HepG2 (cell line): Measurements from ENCODE around the gene IL1R1. TPM values are rescaled to one million over a fixed set of nuclear protein-coding genes. Genes with fewer than 3 reads are reported as not detected.

Experiments
- ARNT ChIP-seq: fragments of 450-650 bp; IDR thresholded peaks from 2 replicates; pipeline ENCODE4 v1.6.1; 2017
- CBX2 ChIP-seq, 2 experiments: fragments of 200-600 bp in 1 of 2; sonication (generic); formaldehyde crosslinking in 1 of 2; IDR thresholded peaks; 2 replicates each; pipeline versions ENCODE4 v1.7.0 to v1.8.1; 2018 to 2022; ENCODE audit warnings: low read depth in 2 of 2, low read length in 1 of 2, mild to moderate bottlenecking in 1 of 2, missing genetic modification reagents in 1 of 2
- CHCHD3 ChIP-seq: sonication (generic); formaldehyde crosslinking; IDR thresholded peaks from 2 replicates; pipeline ENCODE4 v1.8.0; 2022; ENCODE audit warnings: mild to moderate bottlenecking, missing genetic modification reagents, moderate library complexity
- ETV6 ChIP-seq: sonication (generic); formaldehyde crosslinking; conservative IDR thresholded peaks from 2 replicates; pipeline ENCODE4 v1.4.0; 2020; ENCODE audit warnings: missing genetic modification reagents
- GATAD1 ChIP-seq: IDR thresholded peaks from 2 replicates; pipeline ENCODE4 v1.6.1; 2016; ENCODE audit warnings: missing genetic modification reagents, missing compliant biosample characterization
- KMT2A ChIP-seq: sonication (generic); formaldehyde crosslinking; IDR thresholded peaks from 2 replicates; pipeline ENCODE4 v1.4.0; 2020; ENCODE audit warnings: missing genetic modification reagents
- MAFF ChIP-seq: IDR thresholded peaks from 2 replicates; pipeline ENCODE4 v1.6.1; 2011; ENCODE audit warnings: low read depth, low read length, improper control_type of control experiment
- MEIS1 ChIP-seq: sonication (generic); formaldehyde crosslinking; IDR thresholded peaks from 2 replicates; pipeline ENCODE4 v1.9.0; 2021; ENCODE audit warnings: mild to moderate bottlenecking, missing genetic modification reagents, moderate library complexity, borderline replicate concordance
- MIER3 ChIP-seq: IDR thresholded peaks from 2 replicates; pipeline ENCODE4 v1.6.1; 2016; ENCODE audit warnings: missing compliant biosample characterization, borderline replicate concordance
- RCOR2 ChIP-seq: IDR thresholded peaks from 2 replicates; pipeline ENCODE4 v1.6.1; 2016; ENCODE audit warnings: missing biosample characterization, missing genetic modification reagents
- SOX13 ChIP-seq, 3 experiments: fragments of 450-650 bp in 1 of 3; sonication (generic) in 1 of 3; formaldehyde crosslinking in 1 of 3; IDR thresholded peaks in 2 of 3; conservative IDR thresholded peaks in 1 of 3; 2 replicates each; pipeline versions ENCODE4 v1.5.0 to v1.6.1; 2016 to 2020; ENCODE audit warnings: antibody characterized with exemption in 1 of 3, mild to moderate bottlenecking in 1 of 3, missing compliant biosample characterization in 1 of 3, missing genetic modification reagents in 1 of 3, moderate library complexity in 1 of 3
- TBX3 ChIP-seq: fragments of 450-650 bp; IDR thresholded peaks from 2 replicates; pipeline ENCODE4 v1.6.1; 2017; ENCODE audit warnings: antibody characterized with exemption, mild to moderate bottlenecking, inconsistent platforms, borderline replicate concordance
- ZNF441 ChIP-seq: sonication (generic); formaldehyde crosslinking; IDR thresholded peaks from 2 replicates; pipeline ENCODE4 v1.7.0; 2021; ENCODE audit warnings: missing genetic modification reagents, borderline replicate concordance
- ZNF616 ChIP-seq: sonication (generic); formaldehyde crosslinking; IDR thresholded peaks from 2 replicates; pipeline ENCODE4 v1.5.0; 2020; ENCODE audit warnings: low read depth, mild to moderate bottlenecking, missing genetic modification reagents
- ZNF776 ChIP-seq: sonication (generic); formaldehyde crosslinking; IDR thresholded peaks from 2 replicates; pipeline ENCODE4 v1.4.0; 2020; ENCODE audit warnings: mild to moderate bottlenecking, missing genetic modification reagents
- polyA plus RNA-seq, 8 experiments: library from polyadenylated mRNA; depleted of rRNA in 3 of 8; stranded (reverse) in 7 of 8; unstranded in 1 of 8; fragments of >200 nt; fragmentation: Illumina TruSeq in 4 of 8; extraction: Trizol in 4 of 8; gene quantifications; 2 replicates each; pipeline versions ENCODE4 v1.2.1 to v1.2.3, GENCODE V29; 2011 to 2016; ENCODE audit warnings: low read depth in 4 of 8, missing spikeins in 1 of 8, mixed read lengths in 1 of 8; ENCODE audit not compliant: insufficient read depth in 1 of 8
- total RNA-seq, 5 experiments: library from RNA; depleted of rRNA; stranded (reverse); fragments of >200 nt; fragmentation: Illumina TruSeq; extraction: Trizol; gene quantifications; 2 replicates each; pipeline ENCODE4 v1.2.3, GENCODE V29; 2016; ENCODE audit warnings: low read depth in 1 of 5
- TF ChIP-seq, protein P1 (sequence below): sonication (generic); formaldehyde crosslinking; IDR thresholded peaks from 2 replicates; pipeline ENCODE4 v1.4.0; 2020; ENCODE audit warnings: missing genetic modification reagents
- TF ChIP-seq, protein P2 (sequence below): IDR thresholded peaks from 2 replicates; pipeline ENCODE4 v1.6.1; 2016; ENCODE audit warnings: missing biosample characterization, missing genetic modification reagents, low read depth
- TF ChIP-seq, protein P3 (sequence below): sonication (generic); formaldehyde crosslinking; IDR thresholded peaks from 2 replicates; pipeline ENCODE4 v1.4.0; 2020; ENCODE audit warnings: mild to moderate bottlenecking, missing genetic modification reagents, borderline replicate concordance
- TF ChIP-seq, protein P4 (sequence below): sonication (generic); formaldehyde crosslinking; IDR thresholded peaks from 2 replicates; pipeline ENCODE4 v1.5.0; 2020; ENCODE audit warnings: mild to moderate bottlenecking, missing genetic modification reagents
- TF ChIP-seq, protein P5 (sequence below): IDR thresholded peaks from 2 replicates; pipeline ENCODE4 v1.6.1; 2016
- TF ChIP-seq, protein P6 (sequence below): sonication (generic); formaldehyde crosslinking; IDR thresholded peaks from 2 replicates; pipeline ENCODE4 v1.4.0; 2020; ENCODE audit warnings: missing genetic modification reagents

The IL1R1 gene
- total and polyA plus RNA-seq, 2 of the 13 experiments (the other 11 are each of a cell fraction or from before 2014, with no cell fraction given), result 38.0 to 93.1 TPM

DNA sequence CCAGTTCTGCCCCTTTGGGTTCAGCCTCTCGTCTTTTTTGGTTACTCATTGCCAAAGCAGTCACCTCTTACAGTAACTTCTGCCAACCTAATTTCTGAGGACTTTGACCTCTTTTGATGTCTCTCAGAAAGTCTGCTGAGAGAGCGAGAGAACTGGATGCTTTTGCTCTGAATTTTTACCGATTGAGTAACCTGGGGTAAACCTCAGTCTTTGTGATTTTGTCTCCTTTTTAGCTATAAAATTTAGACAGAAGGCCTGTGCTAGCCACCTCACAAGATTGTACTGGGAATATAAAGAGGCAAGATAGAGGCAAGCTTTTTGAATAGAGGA, 34.8 kb upstream of the IL1R1 start (continued):
- TF ChIP-seq GATAD1 (CRISPR knock-in tag), result 0 out of 2 replicates have a peak, but pooled peaks have one; percentile 13
- TF ChIP-seq SOX13 (IDR thresholded peaks at IDR 0.05), result peak; percentile 51; the same call in 1 of the 2 replicates
- TF ChIP-seq SOX13 (CRISPR knock-in tag; conservative IDR thresholded peaks at IDR 0.05 in 1 of 2, IDR thresholded peaks at IDR 0.05 in 1 of 2), result peak in 1 of 2 experiments; percentile 90; a peak in 2 of 4 replicates
- TF ChIP-seq CHCHD3 (CRISPR knock-in tag), result no peak
- TF ChIP-seq RCOR2 (CRISPR knock-in tag), result peak; percentile 77
- TF ChIP-seq, protein P1, sequence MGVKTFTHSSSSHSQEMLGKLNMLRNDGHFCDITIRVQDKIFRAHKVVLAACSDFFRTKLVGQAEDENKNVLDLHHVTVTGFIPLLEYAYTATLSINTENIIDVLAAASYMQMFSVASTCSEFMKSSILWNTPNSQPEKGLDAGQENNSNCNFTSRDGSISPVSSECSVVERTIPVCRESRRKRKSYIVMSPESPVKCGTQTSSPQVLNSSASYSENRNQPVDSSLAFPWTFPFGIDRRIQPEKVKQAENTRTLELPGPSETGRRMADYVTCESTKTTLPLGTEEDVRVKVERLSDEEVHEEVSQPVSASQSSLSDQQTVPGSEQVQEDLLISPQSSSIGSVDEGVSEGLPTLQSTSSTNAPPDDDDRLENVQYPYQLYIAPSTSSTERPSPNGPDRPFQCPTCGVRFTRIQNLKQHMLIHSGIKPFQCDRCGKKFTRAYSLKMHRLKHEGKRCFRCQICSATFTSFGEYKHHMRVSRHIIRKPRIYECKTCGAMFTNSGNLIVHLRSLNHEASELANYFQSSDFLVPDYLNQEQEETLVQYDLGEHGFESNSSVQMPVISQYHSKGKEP (CRISPR knock-in tag), result no peak
- TF ChIP-seq, protein P2, sequence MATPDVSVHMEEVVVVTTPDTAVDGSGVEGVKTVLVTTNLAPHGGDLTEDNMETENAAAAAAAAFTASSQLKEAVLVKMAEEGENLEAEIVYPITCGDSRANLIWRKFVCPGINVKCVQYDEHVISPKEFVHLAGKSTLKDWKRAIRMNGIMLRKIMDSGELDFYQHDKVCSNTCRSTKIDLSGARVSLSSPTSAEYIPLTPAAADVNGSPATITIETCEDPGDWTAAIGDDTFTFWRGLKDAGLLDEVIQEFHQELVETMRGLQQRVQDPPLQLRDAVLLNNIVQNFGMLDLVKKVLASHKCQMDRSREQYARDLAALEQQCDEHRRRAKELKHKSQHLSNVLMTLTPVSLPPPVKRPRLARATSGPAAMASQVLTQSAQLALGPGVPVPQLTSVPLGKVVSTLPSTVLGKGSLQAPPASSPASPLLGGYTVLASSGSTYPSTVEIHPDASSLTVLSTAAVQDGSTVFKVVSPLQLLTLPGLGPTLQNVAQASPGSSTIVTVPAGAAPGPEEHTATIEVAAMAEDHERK (CRISPR knock-in tag), result no peak
- peak; percentile 65; the same call in 1 of the 2 replicates for TF ChIP-seq MEIS1
- TF ChIP-seq, protein P3, sequence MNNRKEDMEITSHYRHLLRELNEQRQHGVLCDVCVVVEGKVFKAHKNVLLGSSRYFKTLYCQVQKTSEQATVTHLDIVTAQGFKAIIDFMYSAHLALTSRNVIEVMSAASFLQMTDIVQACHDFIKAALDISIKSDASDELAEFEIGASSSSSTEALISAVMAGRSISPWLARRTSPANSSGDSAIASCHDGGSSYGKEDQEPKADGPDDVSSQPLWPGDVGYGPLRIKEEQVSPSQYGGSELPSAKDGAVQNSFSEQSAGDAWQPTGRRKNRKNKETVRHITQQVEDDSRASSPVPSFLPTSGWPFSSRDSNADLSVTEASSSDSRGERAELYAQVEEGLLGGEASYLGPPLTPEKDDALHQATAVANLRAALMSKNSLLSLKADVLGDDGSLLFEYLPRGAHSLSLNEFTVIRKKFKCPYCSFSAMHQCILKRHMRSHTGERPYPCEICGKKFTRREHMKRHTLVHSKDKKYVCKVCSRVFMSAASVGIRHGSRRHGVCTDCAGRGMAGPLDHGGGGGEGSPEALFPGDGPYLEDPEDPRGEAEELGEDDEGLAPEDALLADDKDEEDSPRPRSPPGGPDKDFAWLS (CRISPR knock-in tag), result no peak
- TF ChIP-seq, protein P4, sequence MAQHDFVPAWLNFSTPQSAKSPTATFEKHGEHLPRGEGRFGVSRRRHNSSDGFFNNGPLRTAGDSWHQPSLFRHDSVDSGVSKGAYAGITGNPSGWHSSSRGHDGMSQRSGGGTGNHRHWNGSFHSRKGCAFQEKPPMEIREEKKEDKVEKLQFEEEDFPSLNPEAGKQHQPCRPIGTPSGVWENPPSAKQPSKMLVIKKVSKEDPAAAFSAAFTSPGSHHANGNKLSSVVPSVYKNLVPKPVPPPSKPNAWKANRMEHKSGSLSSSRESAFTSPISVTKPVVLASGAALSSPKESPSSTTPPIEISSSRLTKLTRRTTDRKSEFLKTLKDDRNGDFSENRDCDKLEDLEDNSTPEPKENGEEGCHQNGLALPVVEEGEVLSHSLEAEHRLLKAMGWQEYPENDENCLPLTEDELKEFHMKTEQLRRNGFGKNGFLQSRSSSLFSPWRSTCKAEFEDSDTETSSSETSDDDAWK (CRISPR knock-in tag), result no peak
- peak; percentile 61; the same call in 1 of the 2 replicates for TF ChIP-seq ZNF441
- no peak for TF ChIP-seq TBX3
- TF ChIP-seq ARNT, result no peak
- no peak for TF ChIP-seq ETV6 (CRISPR knock-in tag)
- TF ChIP-seq MIER3 (CRISPR knock-in tag), result peak; percentile 92
- no peak for TF ChIP-seq CBX2 (IDR thresholded peaks at IDR 0.05; ENCODE audit: low read depth, low read length)
- no peak for TF ChIP-seq CBX2 (CRISPR knock-in tag; IDR thresholded peaks at IDR 0.05; ENCODE audit: low read depth)
- TF ChIP-seq, protein P5, sequence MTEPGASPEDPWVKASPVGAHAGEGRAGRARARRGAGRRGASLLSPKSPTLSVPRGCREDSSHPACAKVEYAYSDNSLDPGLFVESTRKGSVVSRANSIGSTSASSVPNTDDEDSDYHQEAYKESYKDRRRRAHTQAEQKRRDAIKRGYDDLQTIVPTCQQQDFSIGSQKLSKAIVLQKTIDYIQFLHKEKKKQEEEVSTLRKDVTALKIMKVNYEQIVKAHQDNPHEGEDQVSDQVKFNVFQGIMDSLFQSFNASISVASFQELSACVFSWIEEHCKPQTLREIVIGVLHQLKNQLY (CRISPR knock-in tag), result peak; percentile 51; the same call in 1 of the 2 replicates
- TF ChIP-seq, protein P6, sequence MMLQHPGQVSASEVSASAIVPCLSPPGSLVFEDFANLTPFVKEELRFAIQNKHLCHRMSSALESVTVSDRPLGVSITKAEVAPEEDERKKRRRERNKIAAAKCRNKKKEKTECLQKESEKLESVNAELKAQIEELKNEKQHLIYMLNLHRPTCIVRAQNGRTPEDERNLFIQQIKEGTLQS (CRISPR knock-in tag), result 0 out of 2 replicates have a peak, but pooled peaks have one; percentile 29
- TF ChIP-seq ZNF776 (CRISPR knock-in tag), result no peak
- TF ChIP-seq MAFF, result peak; percentile 36; the same call in 1 of the 2 replicates
- peak; percentile 52; the same call in 1 of the 2 replicates for TF ChIP-seq KMT2A (CRISPR knock-in tag)
- no peak for TF ChIP-seq ZNF616
